GM19351 (cell line): Measurements from ENCODE around the gene ADAMTS16.

Source experiments
- ATAC-seq: cut with Tn5 transposase; IDR thresholded peaks from one replicate; pipeline ENCODE4 v1.9.1; 2021; ENCODE audit warnings: mild to moderate bottlenecking, moderate library complexity; ENCODE audit not compliant: unreplicated experiment

The ADAMTS16 gene

GRCh38 chr5:5182508-5183188, 42.5 kb downstream of the ADAMTS16 start:
- ATAC-seq, result no peak

GRCh38 chr5:5183189-5183699, 43.1 kb downstream of the ADAMTS16 start:
- ATAC-seq, result no peak

- no peak for ATAC-seq
Measured at GRCh38 chr5:5183933-5184332, 43.8 kb downstream of the ADAMTS16 start.

- ATAC-seq, result no peak
Measured at GRCh38 chr5:5188376-5189050, 48.4 kb downstream of the ADAMTS16 start.

GRCh38 chr5:5189051-5189430, 48.9 kb downstream of the ADAMTS16 start:
- no peak for ATAC-seq

GRCh38 chr5:5191906-5192305, 51.8 kb downstream of the ADAMTS16 start:
- no peak for ATAC-seq

- no peak for ATAC-seq
Measured at GRCh38 chr5:5192681-5193080, 52.6 kb downstream of the ADAMTS16 start.

GRCh38 chr5:5195128-5195918, 55.2 kb downstream of the ADAMTS16 start:
- ATAC-seq, result no peak

- no peak for ATAC-seq
Measured at GRCh38 chr5:5198135-5198534, 58.0 kb downstream of the ADAMTS16 start.

GRCh38 chr5:5198815-5199214, 58.7 kb downstream of the ADAMTS16 start:
- no peak for ATAC-seq

GRCh38 chr5:5199495-5199894, 59.4 kb downstream of the ADAMTS16 start:
- no peak for ATAC-seq

- ATAC-seq, result no peak
Measured at GRCh38 chr5:5200133-5200532, 60.0 kb downstream of the ADAMTS16 start.

GRCh38 chr5:5202321-5202720, 62.2 kb downstream of the ADAMTS16 start:
- ATAC-seq, result no peak

- ATAC-seq, result no peak
Measured at GRCh38 chr5:5203451-5203850, 63.3 kb downstream of the ADAMTS16 start.

GRCh38 chr5:5207828-5208227, 67.7 kb downstream of the ADAMTS16 start:
- no peak for ATAC-seq

- no peak for ATAC-seq
Measured at GRCh38 chr5:5209089-5209488, 69.0 kb downstream of the ADAMTS16 start.

- ATAC-seq, result no peak
Measured at GRCh38 chr5:5209510-5210286, 69.6 kb downstream of the ADAMTS16 start.

GRCh38 chr5:5217371-5217770, 77.2 kb downstream of the ADAMTS16 start:
- ATAC-seq, result peak; percentile 62

GRCh38 chr5:5218396-5218795, 78.3 kb downstream of the ADAMTS16 start:
- ATAC-seq, result no peak

GRCh38 chr5:5219541-5219940, 79.4 kb downstream of the ADAMTS16 start:
- no peak for ATAC-seq
